A549 (cell line): ENCODE results near the gene DSCAML1. TPM values are rescaled to one million over a fixed set of nuclear protein-coding genes. Genes with fewer than 3 reads are reported as not detected.
A peak's percentile ranks its signal among the peaks of the same experiment; 100 is the strongest.

Experiments
- ATAC-seq, 2 experiments: fragments of 200-7000 bp in 1 of 2; fragments of >200 bp in 1 of 2; cut with Nextera tagmentation in 1 of 2; cut with Tn5 transposase in 1 of 2; 3 replicates each; pipeline versions ENCODE4 v1.8.0 to v1.9.1; 2018 to 2020; ENCODE audit warnings: mild to moderate bottlenecking in 1 of 2, moderate library complexity in 1 of 2
- CTCF ChIA-PET: fragments of 300-600 bp; sonication (Branson Sonifier 250); formaldehyde crosslinking; extraction: SDS; loops from one replicate; lab custom pipeline; 2021; ENCODE audit warnings: antibody characterized with exemption, inconsistent platforms; lab: Yijun Ruan, JAX
- POLR2A ChIA-PET: fragments of 350-600 bp; formaldehyde crosslinking; extraction: SDS; loops from one replicate; lab custom pipeline; 2021; ENCODE audit warnings: antibody characterized with exemption, inconsistent platforms; lab: Yijun Ruan, JAX
- DNase-seq, 2 experiments: peaks; one replicate each; pipeline versions ENCODE4 v3.0.0 to v3.0.0-alpha.2; 2011 to 2016; ENCODE audit warnings: low read depth in 1 of 2, low spot score in 1 of 2
- FAIRE-seq: peaks from 2 replicates; lab custom pipeline; 2011; peaks lifted over from hg19 to GRCh38; lab: Jason Lieb, UNC
- H3K27ac ChIP-seq, 2 experiments: fragments of >200 bp; sonication (Bioruptor Twin); formaldehyde crosslinking; 3 replicates each; pipeline ENCODE4 v1.5.1; 2016 to 2017
- H3K4me1 ChIP-seq: fragments of >200 bp; sonication (Bioruptor Twin); formaldehyde crosslinking; 3 replicates; pipeline ENCODE4 v1.6.1; 2016
- H3K4me2 ChIP-seq: fragments of >200 bp; sonication (Bioruptor Twin); formaldehyde crosslinking; 3 replicates; pipeline ENCODE4 v1.6.1; 2016
- H3K4me3 ChIP-seq: fragments of >200 bp; sonication (Bioruptor Twin); formaldehyde crosslinking; 3 replicates; pipeline ENCODE4 v1.5.1; 2016
- H3K9me3 ChIP-seq: fragments of >200 bp; sonication (Bioruptor Twin); formaldehyde crosslinking; 3 replicates; pipeline ENCODE4 v1.6.1; 2016
- CBX8 ChIP-seq: fragments of 200-600 bp; sonication (generic); IDR thresholded peaks from 2 replicates; pipeline ENCODE4 v1.6.1; 2016
- CHD4 ChIP-seq: fragments of 200-600 bp; sonication (generic); IDR thresholded peaks from 2 replicates; pipeline ENCODE4 v1.6.1; 2016; ENCODE audit warnings: antibody characterized with exemption, mild to moderate bottlenecking, borderline replicate concordance
- CTCF ChIP-seq: fragments of >200 bp; sonication (Bioruptor Twin); formaldehyde crosslinking; IDR thresholded peaks from 3 replicates; pipeline ENCODE4 v1.5.1; 2016
- ELK1 ChIP-seq: fragments of 150-350 bp; IDR thresholded peaks from 2 replicates; pipeline ENCODE4 v1.6.1; 2014; ENCODE audit warnings: low read depth, mild to moderate bottlenecking, low read length
- ESRRA ChIP-seq: fragments of 150-350 bp; IDR thresholded peaks from 2 replicates; pipeline ENCODE4 v1.6.1; 2014; ENCODE audit warnings: mild to moderate bottlenecking, low read length, borderline replicate concordance
- FOSB ChIP-seq: fragments of 250-450 bp; sonication (Bioruptor Pico); IDR thresholded peaks from 2 replicates; pipeline ENCODE4 v1.5.0; 2020; ENCODE audit warnings: mild to moderate bottlenecking, moderate library complexity
- GATA3 ChIP-seq: IDR thresholded peaks from 2 replicates; pipeline ENCODE4 v1.6.1; 2012; ENCODE audit warnings: borderline replicate concordance
- HOXB13 ChIP-seq: fragments of 250-450 bp; sonication (Bioruptor Pico); IDR thresholded peaks from 2 replicates; pipeline ENCODE4 v1.5.0; 2020; ENCODE audit warnings: low read depth, mild to moderate bottlenecking, moderate library complexity
- JUNB ChIP-seq: fragments of >200 bp; sonication (Bioruptor Twin); formaldehyde crosslinking; IDR thresholded peaks from 2 replicates; pipeline ENCODE4 v1.6.1; 2016
- MAFK ChIP-seq: fragments of 450-650 bp; IDR thresholded peaks from 2 replicates; pipeline ENCODE4 v1.6.1; 2014; ENCODE audit not compliant: partially characterized antibody
- MAX ChIP-seq: IDR thresholded peaks from 2 replicates; pipeline ENCODE4 v1.6.1; 2012
- POLR2AphosphoS2 ChIP-seq: conservative IDR thresholded peaks from 2 replicates; pipeline ENCODE4 v1.6.1; 2012; ENCODE audit warnings: low read length, improper control_type of control experiment, inconsistent platforms
- RAD21 ChIP-seq, 2 experiments: fragments of >200 bp in 1 of 2; sonication (Bioruptor Twin) in 1 of 2; formaldehyde crosslinking in 1 of 2; IDR thresholded peaks in 1 of 2; conservative IDR thresholded peaks in 1 of 2; 2 replicates in 1 of 2; 3 replicates in 1 of 2; pipeline ENCODE4 v1.6.1; 2012 to 2018; ENCODE audit warnings: inconsistent platforms in 1 of 2
- RCOR1 ChIP-seq: fragments of 150-350 bp; IDR thresholded peaks from 2 replicates; pipeline ENCODE4 v1.6.1; 2014; ENCODE audit warnings: antibody characterized with exemption, low read length, low read depth
- RFX5 ChIP-seq: fragments of 450-650 bp; IDR thresholded peaks from 2 replicates; pipeline ENCODE4 v1.7.1; 2014; ENCODE audit warnings: antibody characterized with exemption, mild to moderate bottlenecking, moderate library complexity
- RNF2 ChIP-seq: fragments of 200-600 bp; sonication (generic); IDR thresholded peaks from 2 replicates; pipeline ENCODE4 v1.6.1; 2016; ENCODE audit warnings: low read depth, mild to moderate bottlenecking, antibody characterized with exemption, moderate library complexity, borderline replicate concordance
- TFCP2L1 ChIP-seq: fragments of 250-450 bp; sonication (Bioruptor Pico); IDR thresholded peaks from 2 replicates; pipeline ENCODE4 v1.5.0; 2021; ENCODE audit warnings: mild to moderate bottlenecking
- USF2 ChIP-seq: fragments of 450-650 bp; IDR thresholded peaks from 2 replicates; pipeline ENCODE4 v1.6.1; 2014; ENCODE audit warnings: antibody characterized with exemption
- WGBS: methylation state at CpG from one replicate; pipeline ENCODE4 v1.1.6; 2017; ENCODE audit errors: missing lambda C conversion rate; 5-methylcytosine and 5-hydroxymethylcytosine counted together
- polyA plus RNA-seq, 4 experiments: library from polyadenylated mRNA; depleted of rRNA in 3 of 4; stranded (reverse); fragments of >200 nt; fragmentation: RNase III in 1 of 4; extraction: RNeasy Plus Mini Kit Qiagen cat#74134 plus additional on column Dnase treatment in 1 of 4; gene quantifications; 2 replicates in 3 of 4; 3 replicates in 1 of 4; pipeline ENCODE4 v1.2.3, GENCODE V29; 2011 to 2017

The DSCAML1 gene
- polyA plus RNA-seq, 2 of the 4 experiments (the other 2 are of a cell fraction): 0.12 to 0.31 TPM

GRCh38 chr11:117444256-117444655 is 352.8 kb downstream of the DSCAML1 start:
- Histone ChIP-seq H3K4me3 (no peak overlapping the region), H3K9me3 (no peaks in the 10 kb centered on the region), H3K4me1 (no peaks in the 10 kb centered on the region), H3K27ac (no peak overlapping the region), H3K4me2 (no peak overlapping the region)
- ChIA-PET POLR2A (no interaction called here), CTCF (interaction anchor here (0.8 to 4.2 kb wide), 8 partner anchors 18 to 503 kb away, joined by 3 to 25 read pairs (median 4); no protein-coding TSS in a partner anchor)
- no peak for TF ChIP-seq USF2
- no peak for TF ChIP-seq HOXB13 (CRISPR knock-in tag)
- TF ChIP-seq ESRRA: no peak
- no peak for TF ChIP-seq MAX
- no peak for TF ChIP-seq POLR2AphosphoS2
- TF ChIP-seq MAFK: no peak
- no peak for TF ChIP-seq CBX8
- TF ChIP-seq TFCP2L1 (CRISPR knock-in tag): no peak
- TF ChIP-seq GATA3: no peak
- no peak for TF ChIP-seq ELK1
- no peak for TF ChIP-seq RNF2
- TF ChIP-seq RCOR1: no peak
- TF ChIP-seq JUNB: no peak
- TF ChIP-seq CHD4: no peak
- 60% methylated on average over 8 of the region's 8 CpGs for WGBS
- DNase-seq (no peak), FAIRE-seq (no peak), ATAC-seq (no peak)

- FAIRE-seq: no peak
- TF ChIP-seq RAD21 (conservative IDR thresholded peaks at IDR 0.05 in 1 of 2, IDR thresholded peaks at IDR 0.05 in 1 of 2): peak; percentile 35 to 66; a peak in 3 of 5 replicates
- TF ChIP-seq FOSB (CRISPR knock-in tag): no peak
- TF ChIP-seq RFX5: no peak
- no peak for TF ChIP-seq CTCF
- TF ChIP-seq, all 56 proteins: peak for 1
Observed at GRCh38 chr11:117443266-117444186, 353.5 kb downstream of the DSCAML1 start.

More at GRCh38 chr11:117443266-117444186, 353.5 kb downstream of the DSCAML1 start:
- Histone ChIP-seq H3K4me2 (no peak overlapping the region), H3K4me1 (no peaks in the 10 kb centered on the region), H3K4me3 (no peak overlapping the region), H3K27ac (no peak overlapping the region), H3K9me3 (no peaks in the 10 kb centered on the region)
- 66% methylated on average over 16 of the region's 38 CpGs for WGBS
- CTCF ChIA-PET: interaction anchor here (0.6 to 4.2 kb wide), 8 partner anchors 11 to 503 kb away, joined by 3 to 25 read pairs (median 4); no protein-coding TSS in a partner anchor
- peak; percentile 76 to 90; a peak in 5 of 6 replicates for ATAC-seq
- POLR2A ChIA-PET: no interaction called here
- peak; percentile 25 to 43 for DNase-seq
